Measurements from ENCODE around the gene ELL3.
A peak's percentile ranks its signal among the peaks of the same experiment; 100 is the strongest.

ELL3 gene

GRCh38 chr15:43794269-43795037 lies 17.7 kb upstream of the ELL3 start:
- H3K4me3 ChIP-seq = peak overlapping the region in 5 of 10 experiments; percentile 85 to 98 (median 92); a peak in 10 of 20 replicates
- no peaks in the 10 kb centered on the region for H3K27me3 ChIP-seq
- H3K36me3 ChIP-seq = peaks cover 50 to 64% (median 62%) of the 10 kb centered on the region in 11 experiments
- peak overlapping the region in 4 of 11 experiments; percentile 97 to 99 (median 98); a peak in 6 of 22 replicates for H3K27ac ChIP-seq
- H4K20me1 ChIP-seq = peaks cover 23 to 59% (median 46%) of the 10 kb centered on the region in 11 experiments; a peak in 21 of 22 replicates
- no peaks in the 10 kb centered on the region for H3K9me3 ChIP-seq (replicated peaks in 1 of 11)
- TF ChIP-seq Cebpa-rat (IDR thresholded peaks at IDR 0.05) = no peak
- peak overlapping the region in 7 of 11 experiments; percentile 6 to 99 (median 96); a peak in 9 of 22 replicates for H3K9ac ChIP-seq
- peaks cover 28 to 67% (median 46%) of the 10 kb centered on the region in 10 experiments for H3K4me1 ChIP-seq
- H3K4me2 ChIP-seq = peak overlapping the region; percentile 78 to 98 (median 94)

GRCh38 chr15:43793647-43794046 lies 16.9 kb upstream of the ELL3 start:
- no peak for TF ChIP-seq Cebpa-rat (IDR thresholded peaks at IDR 0.05)
- peak overlapping the region; percentile 78 to 98 (median 94) for H3K4me2 ChIP-seq
- H3K27me3 ChIP-seq = no peaks in the 10 kb centered on the region
- peak overlapping the region; percentile 90 to 99 (median 96); a peak in 21 of 22 replicates for H3K27ac ChIP-seq
- H4K20me1 ChIP-seq = peaks cover 23 to 57% (median 46%) of the 10 kb centered on the region in 11 experiments; a peak in 21 of 22 replicates
- H3K9ac ChIP-seq = peak overlapping the region; percentile 94 to 100 (median 97)
- H3K36me3 ChIP-seq = peaks cover 42 to 56% (median 54%) of the 10 kb centered on the region in 11 experiments
- H3K4me3 ChIP-seq = peak overlapping the region; percentile 85 to 100 (median 96)
- H3K4me1 ChIP-seq = peaks cover 26 to 60% (median 41%) of the 10 kb centered on the region in 10 experiments
- H3K9me3 ChIP-seq (replicated peaks in 1 of 11) = no peaks in the 10 kb centered on the region

- H3K4me3 ChIP-seq = peak overlapping the region; percentile 85 to 100 (median 96)
- peak overlapping the region; percentile 78 to 98 (median 94) for H3K4me2 ChIP-seq
- no peaks in the 10 kb centered on the region for H3K9me3 ChIP-seq (replicated peaks in 1 of 11)
- peaks cover 41 to 49% (median 48%) of the 10 kb centered on the region in 11 experiments for H3K36me3 ChIP-seq
- peaks cover 26 to 53% (median 35%) of the 10 kb centered on the region in 10 experiments for H3K4me1 ChIP-seq
- peak overlapping the region; percentile 90 to 99 (median 96) for H3K27ac ChIP-seq
- TF ChIP-seq Cebpa-rat (IDR thresholded peaks at IDR 0.05) = no peak
- H3K9ac ChIP-seq = peak overlapping the region; percentile 94 to 100 (median 97)
- peaks cover 23 to 52% (median 45%) of the 10 kb centered on the region in 11 experiments; a peak in 21 of 22 replicates for H4K20me1 ChIP-seq
- H3K27me3 ChIP-seq = no peaks in the 10 kb centered on the region
These were observed 16.2 kb upstream of the ELL3 start for GRCh38 chr15:43792761-43793476.

- H3K4me1 ChIP-seq = peaks cover 26 to 46% (median 33%) of the 10 kb centered on the region in 10 experiments
- no peaks in the 10 kb centered on the region for H3K27me3 ChIP-seq
- peak within 1 kb of the TSS; percentile 90 to 99 (median 96) for H3K27ac ChIP-seq
- H4K20me1 ChIP-seq = peaks cover 23 to 46% (median 42%) of the 10 kb centered on the region in 11 experiments; a peak in 21 of 22 replicates
- peak within 1 kb of the TSS; percentile 85 to 100 (median 96) for H3K4me3 ChIP-seq
- no peaks in the 10 kb centered on the region for H3K9me3 ChIP-seq (replicated peaks in 1 of 11)
- peaks cover 40 to 42% (median 41%) of the 10 kb centered on the region in 11 experiments for H3K36me3 ChIP-seq
- peak within 1 kb of the TSS; percentile 94 to 100 (median 97) for H3K9ac ChIP-seq
- no peak for TF ChIP-seq Cebpa-rat (IDR thresholded peaks at IDR 0.05)
- peak within 1 kb of the TSS; percentile 84 to 98 (median 94) for H3K4me2 ChIP-seq
These were observed 15.4 kb upstream of the ELL3 start, which contains the start of gene SERF2 for GRCh38 chr15:43791993-43792760. Gene SERF2, plus strand, starts transcription at chr15:43792320. Its CDS starts 57 bp downstream, at chr15:43792377.

GRCh38 chr15:43789409-43789808 lies 12.6 kb upstream of the ELL3 start:
- Histone ChIP-seq H3K4me2 (no peak overlapping the region), H3K36me3 (peaks cover 12 to 14% (median 13%) of the 10 kb centered on the region in 11 experiments), H3K27ac (no peak overlapping the region), H3K4me1 (peaks cover 17 to 29% (median 20%) of the 10 kb centered on the region in 10 experiments), H3K4me3 (no peak overlapping the region), H4K20me1 (peaks cover 14 to 21% (median 17%) of the 10 kb centered on the region in 11 experiments; a peak in 21 of 22 replicates), H3K9ac (no peak overlapping the region), H3K9me3 (replicated peaks in 1 of 11) (no peaks in the 10 kb centered on the region), H3K27me3 (no peaks in the 10 kb centered on the region)
- TF ChIP-seq Cebpa-rat (IDR thresholded peaks at IDR 0.05) = no peak

GRCh38 chr15:43779016-43779415 lies 2.2 kb upstream of the ELL3 start:
- H3K4me1 ChIP-seq = peaks cover 19 to 40% (median 29%) of the 10 kb centered on the region in 10 experiments
- no peak overlapping the region for H3K9ac ChIP-seq
- no peak overlapping the region for H3K4me2 ChIP-seq
- peaks cover 0 to 10% (median 4%) of the 10 kb centered on the region in 11 experiments; a peak in 15 of 22 replicates for H3K36me3 ChIP-seq
- H3K4me3 ChIP-seq = no peak overlapping the region
- no peak overlapping the region for H3K27ac ChIP-seq
- H3K27me3 ChIP-seq = no peaks in the 10 kb centered on the region
- H3K9me3 ChIP-seq (replicated peaks in 1 of 11) = no peaks in the 10 kb centered on the region
- no peak for TF ChIP-seq Cebpa-rat (IDR thresholded peaks at IDR 0.05)
- peaks cover 0 to 27% (median 27%) of the 10 kb centered on the region in 11 experiments; a peak in 19 of 22 replicates for H4K20me1 ChIP-seq

GRCh38 chr15:43777267-43777914 lies 625 bp upstream of the ELL3 start:
- H3K4me3 ChIP-seq = peak overlapping the region; percentile 62 to 79 (median 67)
- peak overlapping the region; percentile 94 to 100 (median 99) for H3K4me2 ChIP-seq
- peaks cover 14 to 26% (median 20%) of the 10 kb centered on the region in 11 experiments for H3K36me3 ChIP-seq
- TF ChIP-seq Cebpa-rat (IDR thresholded peaks at IDR 0.05) = no peak
- no peaks in the 10 kb centered on the region for H3K9me3 ChIP-seq (replicated peaks in 1 of 11)
- H3K27ac ChIP-seq = peak overlapping the region; percentile 23 to 81 (median 72); a peak in 21 of 22 replicates
- H3K9ac ChIP-seq = peak overlapping the region; percentile 67 to 82 (median 79)
- H3K4me1 ChIP-seq = peaks cover 19 to 43% (median 30%) of the 10 kb centered on the region in 10 experiments
- no peaks in the 10 kb centered on the region for H3K27me3 ChIP-seq
- H4K20me1 ChIP-seq = peaks cover under 1 to 44% (median 41%) of the 10 kb centered on the region in 11 experiments; a peak in 19 of 22 replicates

Measured in BLaER1 treated with 17β-estradiol and CSF1 and Interleukin-3, amounts not matched to agents 10 nM and 100 nM (cell line).